ENCODE data around the gene EIF4G3.

DNA sequence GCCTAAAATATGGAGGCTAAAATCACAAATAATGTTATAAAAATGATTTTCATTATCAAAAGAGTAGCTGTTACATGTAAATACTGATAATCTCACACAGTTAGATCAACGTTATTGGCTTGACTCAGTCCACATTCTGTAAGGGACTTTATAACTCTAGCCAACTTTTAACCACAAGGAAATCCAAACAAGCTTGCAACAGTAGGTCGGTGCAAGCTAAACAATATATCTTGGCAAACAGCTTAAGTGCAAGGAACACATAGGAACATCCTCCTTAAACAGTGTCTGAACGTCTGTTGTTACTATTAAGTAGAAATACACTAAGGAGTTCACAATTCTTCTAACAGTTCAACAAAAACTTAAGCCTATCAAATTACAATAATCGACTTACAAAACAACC lies 126.7 kb downstream of the EIF4G3 start:
- no peak for TF ChIP-seq POLR2AphosphoS5 (IDR thresholded peaks at IDR 0.05)
- no peak for TF ChIP-seq POLR2A (IDR thresholded peaks at IDR 0.05)
- TF ChIP-seq, protein P1, sequence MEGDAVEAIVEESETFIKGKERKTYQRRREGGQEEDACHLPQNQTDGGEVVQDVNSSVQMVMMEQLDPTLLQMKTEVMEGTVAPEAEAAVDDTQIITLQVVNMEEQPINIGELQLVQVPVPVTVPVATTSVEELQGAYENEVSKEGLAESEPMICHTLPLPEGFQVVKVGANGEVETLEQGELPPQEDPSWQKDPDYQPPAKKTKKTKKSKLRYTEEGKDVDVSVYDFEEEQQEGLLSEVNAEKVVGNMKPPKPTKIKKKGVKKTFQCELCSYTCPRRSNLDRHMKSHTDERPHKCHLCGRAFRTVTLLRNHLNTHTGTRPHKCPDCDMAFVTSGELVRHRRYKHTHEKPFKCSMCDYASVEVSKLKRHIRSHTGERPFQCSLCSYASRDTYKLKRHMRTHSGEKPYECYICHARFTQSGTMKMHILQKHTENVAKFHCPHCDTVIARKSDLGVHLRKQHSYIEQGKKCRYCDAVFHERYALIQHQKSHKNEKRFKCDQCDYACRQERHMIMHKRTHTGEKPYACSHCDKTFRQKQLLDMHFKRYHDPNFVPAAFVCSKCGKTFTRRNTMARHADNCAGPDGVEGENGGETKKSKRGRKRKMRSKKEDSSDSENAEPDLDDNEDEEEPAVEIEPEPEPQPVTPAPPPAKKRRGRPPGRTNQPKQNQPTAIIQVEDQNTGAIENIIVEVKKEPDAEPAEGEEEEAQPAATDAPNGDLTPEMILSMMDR (IDR thresholded peaks at IDR 0.05), result no peak

Data from transverse colon (tissue), 4 donors.